ENCODE data around the gene APC2.

Gene APC2

GRCh38 chr19:1421958-1422305, 28.0 kb upstream of the APC2 start:
- H3K4me1 Mint-ChIP-seq = peaks cover 22% of the 10 kb centered on the region
- DNase-seq (ENCODE audit: low spot score in 2 of 2) = no peak
- no peak for ATAC-seq
- peaks cover 100% of the 10 kb centered on the region for H3K36me3 Mint-ChIP-seq
- no peak overlapping the region for H3K27ac Mint-ChIP-seq
- no peak overlapping the region for H3K4me3 Mint-ChIP-seq
- no peaks in the 10 kb centered on the region for H3K9me3 Mint-ChIP-seq

GRCh38 chr19:1422360-1422759, 27.6 kb upstream of the APC2 start:
- Mint-ChIP-seq H3K4me1 (peaks cover 18% of the 10 kb centered on the region), H3K27ac (no peak overlapping the region), H3K4me3 (no peak overlapping the region), H3K9me3 (no peaks in the 10 kb centered on the region), H3K36me3 (peaks cover 100% of the 10 kb centered on the region)
- no peak for DNase-seq (ENCODE audit: low spot score in 2 of 2)
- ATAC-seq = no peak

GRCh38 chr19:1422943-1423342, 27.0 kb upstream of the APC2 start:
- H3K9me3 Mint-ChIP-seq = no peaks in the 10 kb centered on the region
- no peak overlapping the region for H3K4me3 Mint-ChIP-seq
- ATAC-seq (no peak), DNase-seq (ENCODE audit: low spot score in 2 of 2) (no peak)
- H3K27ac Mint-ChIP-seq = peak overlapping the region; percentile 80
- peaks cover 13% of the 10 kb centered on the region for H3K4me1 Mint-ChIP-seq
- H3K36me3 Mint-ChIP-seq = peaks cover 100% of the 10 kb centered on the region

- H3K4me1 Mint-ChIP-seq = peaks cover 13% of the 10 kb centered on the region
- DNase-seq (ENCODE audit: low spot score in 2 of 2) (no peak), ATAC-seq (no peak)
- peak overlapping the region; percentile 80 for H3K27ac Mint-ChIP-seq
- no peak overlapping the region for H3K4me3 Mint-ChIP-seq
- no peaks in the 10 kb centered on the region for H3K9me3 Mint-ChIP-seq
- peaks cover 100% of the 10 kb centered on the region for H3K36me3 Mint-ChIP-seq
These were observed 26.3 kb upstream of the APC2 start for GRCh38 chr19:1423436-1424191.

- ATAC-seq (no peak), DNase-seq (ENCODE audit: low spot score in 2 of 2) (no peak)
- H3K36me3 Mint-ChIP-seq = peaks cover 96% of the 10 kb centered on the region
- no peak overlapping the region for H3K4me3 Mint-ChIP-seq
- no peaks in the 10 kb centered on the region for H3K9me3 Mint-ChIP-seq
- H3K4me1 Mint-ChIP-seq = peaks cover 13% of the 10 kb centered on the region
- H3K27ac Mint-ChIP-seq = peak overlapping the region; percentile 69
These were observed 25.5 kb upstream of the APC2 start for GRCh38 chr19:1424192-1424955.

GRCh38 chr19:1425102-1425837, 24.7 kb upstream of the APC2 start:
- Mint-ChIP-seq H3K27ac (peak overlapping the region; percentile 69), H3K36me3 (peaks cover 96% of the 10 kb centered on the region), H3K9me3 (no peaks in the 10 kb centered on the region)

GRCh38 chr19:1425902-1426301, 24.0 kb upstream of the APC2 start:
- no peak for DNase-seq (ENCODE audit: low spot score in 2 of 2)
- Mint-ChIP-seq H3K9me3 (no peaks in the 10 kb centered on the region), H3K4me1 (peaks cover 13% of the 10 kb centered on the region), H3K4me3 (no peak overlapping the region), H3K27ac (no peak overlapping the region), H3K36me3 (peaks cover 96% of the 10 kb centered on the region)
- no peak for ATAC-seq

More at GRCh38 chr19:1425102-1425837, 24.7 kb upstream of the APC2 start:
- no peak for DNase-seq (ENCODE audit: low spot score in 2 of 2)
- ATAC-seq = no peak
- Mint-ChIP-seq H3K4me3 (no peak overlapping the region), H3K4me1 (peaks cover 13% of the 10 kb centered on the region)

- H3K9me3 Mint-ChIP-seq = no peaks in the 10 kb centered on the region
- H3K27ac Mint-ChIP-seq = no peak overlapping the region
- H3K36me3 Mint-ChIP-seq = peaks cover 96% of the 10 kb centered on the region
- DNase-seq (ENCODE audit: low spot score in 2 of 2) = no peak
- no peak overlapping the region for H3K4me3 Mint-ChIP-seq
- no peak for ATAC-seq
- H3K4me1 Mint-ChIP-seq = peaks cover 13% of the 10 kb centered on the region
These were observed 23.2 kb upstream of the APC2 start for GRCh38 chr19:1426736-1427135.

- no peak for DNase-seq (ENCODE audit: low spot score in 2 of 2)
- Mint-ChIP-seq H3K4me3 (no peak overlapping the region), H3K27ac (no peak overlapping the region), H3K36me3 (peaks cover 96% of the 10 kb centered on the region), H3K4me1 (peaks cover 13% of the 10 kb centered on the region), H3K9me3 (no peaks in the 10 kb centered on the region)
- no peak for ATAC-seq
These were observed 22.6 kb upstream of the APC2 start for GRCh38 chr19:1427221-1427920.

GRCh38 chr19:1428738-1429391, 21.1 kb upstream of the APC2 start:
- Mint-ChIP-seq H3K9me3 (no peaks in the 10 kb centered on the region), H3K4me3 (no peak overlapping the region), H3K4me1 (peaks cover 6% of the 10 kb centered on the region), H3K36me3 (peaks cover 95% of the 10 kb centered on the region), H3K27ac (no peak overlapping the region)
- ATAC-seq = no peak
- DNase-seq (ENCODE audit: low spot score in 2 of 2) = no peak

GRCh38 chr19:1429750-1430149, 20.2 kb upstream of the APC2 start:
- Mint-ChIP-seq H3K4me1 (peaks cover 4% of the 10 kb centered on the region), H3K36me3 (peaks cover 91% of the 10 kb centered on the region), H3K9me3 (no peaks in the 10 kb centered on the region), H3K4me3 (no peak overlapping the region), H3K27ac (peak overlapping the region; percentile 29)
- DNase-seq (ENCODE audit: low spot score in 2 of 2) (no peak), ATAC-seq (no peak)

GRCh38 chr19:1430246-1430645, 19.7 kb upstream of the APC2 start:
- Mint-ChIP-seq H3K36me3 (peaks cover 91% of the 10 kb centered on the region), H3K27ac (peak overlapping the region; percentile 29), H3K4me1 (no peaks in the 10 kb centered on the region), H3K4me3 (no peak overlapping the region), H3K9me3 (no peaks in the 10 kb centered on the region)
- ATAC-seq (no peak), DNase-seq (ENCODE audit: low spot score in 2 of 2) (no peak)

- Mint-ChIP-seq H3K4me3 (no peak overlapping the region), H3K9me3 (no peaks in the 10 kb centered on the region), H3K4me1 (no peaks in the 10 kb centered on the region), H3K27ac (no peak overlapping the region), H3K36me3 (peaks cover 87% of the 10 kb centered on the region)
- ATAC-seq (no peak), DNase-seq (ENCODE audit: low spot score in 2 of 2) (no peak)
These were observed 18.0 kb upstream of the APC2 start for GRCh38 chr19:1431759-1432506.

GRCh38 chr19:1432507-1432887, 17.4 kb upstream of the APC2 start:
- no peaks in the 10 kb centered on the region for H3K4me1 Mint-ChIP-seq
- H3K9me3 Mint-ChIP-seq = no peaks in the 10 kb centered on the region
- ATAC-seq (no peak), DNase-seq (ENCODE audit: low spot score in 2 of 2) (no peak)
- peaks cover 85% of the 10 kb centered on the region for H3K36me3 Mint-ChIP-seq
- H3K27ac Mint-ChIP-seq = no peak overlapping the region
- no peak overlapping the region for H3K4me3 Mint-ChIP-seq
